HEK293 (cell line): Measurements from ENCODE around the gene FBL.

ENCODE experiments used
- EGR2 ChIP-seq: fragments of 450-650 bp; formaldehyde crosslinking; IDR thresholded peaks from 2 replicates; pipeline ENCODE4 v1.5.1; 2016; ENCODE audit warnings: low read depth, missing biosample characterization, missing genetic modification characterization
- ELK4 ChIP-seq: IDR thresholded peaks from 2 replicates; pipeline ENCODE4 v1.6.1; 2011; ENCODE audit warnings: mild to moderate bottlenecking, low read depth, low read length, borderline replicate concordance
- FEZF1 ChIP-seq: fragments of 450-650 bp; formaldehyde crosslinking; IDR thresholded peaks from 2 replicates; pipeline ENCODE4 v1.5.1; 2016; ENCODE audit warnings: missing biosample characterization, missing genetic modification characterization
- IKZF3 ChIP-seq: fragments of 450-650 bp; IDR thresholded peaks from 2 replicates; pipeline ENCODE4 v1.5.0; 2018; ENCODE audit warnings: missing biosample characterization, mild to moderate bottlenecking, missing genetic modification characterization, moderate library complexity
- KLF10 ChIP-seq: fragments of 450-650 bp; IDR thresholded peaks from 2 replicates; pipeline ENCODE4 v1.5.1; 2018; ENCODE audit warnings: missing biosample characterization, mild to moderate bottlenecking, missing genetic modification characterization
- KLF7 ChIP-seq: fragments of 450-650 bp; formaldehyde crosslinking; IDR thresholded peaks from 2 replicates; pipeline ENCODE4 v1.5.1; 2016; ENCODE audit warnings: missing biosample characterization, missing genetic modification characterization, borderline replicate concordance
- REPIN1 ChIP-seq: fragments of 450-650 bp; formaldehyde crosslinking; IDR thresholded peaks from 2 replicates; pipeline ENCODE4 v1.5.1; 2017; ENCODE audit warnings: missing biosample characterization, missing genetic modification characterization, low read depth
- SALL2 ChIP-seq: fragments of 450-650 bp; formaldehyde crosslinking; IDR thresholded peaks from 2 replicates; pipeline ENCODE4 v1.5.0; 2017; ENCODE audit warnings: missing biosample characterization, mild to moderate bottlenecking, missing genetic modification characterization, borderline replicate concordance
- SP2 ChIP-seq: fragments of 450-650 bp; formaldehyde crosslinking; IDR thresholded peaks from 2 replicates; pipeline ENCODE4 v1.5.1; 2016; ENCODE audit warnings: missing biosample characterization, missing genetic modification characterization
- YY1 ChIP-seq: fragments of 450-650 bp; formaldehyde crosslinking; IDR thresholded peaks from 2 replicates; pipeline ENCODE4 v1.5.1; 2018; ENCODE audit warnings: missing biosample characterization, missing genetic modification characterization
- YY2 ChIP-seq: fragments of 450-650 bp; formaldehyde crosslinking; IDR thresholded peaks from 2 replicates; pipeline ENCODE4 v1.5.1; 2016; ENCODE audit warnings: missing biosample characterization, missing genetic modification characterization
- ZBTB7A ChIP-seq: fragments of 450-650 bp; formaldehyde crosslinking; IDR thresholded peaks from 2 replicates; pipeline ENCODE4 v1.5.1; 2016; ENCODE audit warnings: low read depth, missing biosample characterization, missing genetic modification characterization
- ZNF140 ChIP-seq: fragments of 450-650 bp; formaldehyde crosslinking; IDR thresholded peaks from 2 replicates; pipeline ENCODE4 v1.5.1; 2016; ENCODE audit warnings: missing biosample characterization, missing genetic modification characterization
- ZNF146 ChIP-seq: fragments of 450-650 bp; formaldehyde crosslinking; IDR thresholded peaks from 2 replicates; pipeline ENCODE4 v1.5.1; 2016; ENCODE audit warnings: missing biosample characterization, missing genetic modification characterization
- ZNF148 ChIP-seq: fragments of 450-650 bp; formaldehyde crosslinking; IDR thresholded peaks from 2 replicates; pipeline ENCODE4 v1.5.0; 2017; ENCODE audit warnings: missing biosample characterization, missing genetic modification characterization, borderline replicate concordance
- ZNF157 ChIP-seq: fragments of 450-650 bp; formaldehyde crosslinking; IDR thresholded peaks from 2 replicates; pipeline ENCODE4 v1.5.1; 2016; ENCODE audit warnings: missing biosample characterization, missing genetic modification characterization
- ZNF184 ChIP-seq: fragments of 450-650 bp; IDR thresholded peaks from 2 replicates; pipeline ENCODE4 v1.5.1; 2018; ENCODE audit warnings: missing biosample characterization, mild to moderate bottlenecking, missing genetic modification characterization
- ZNF211 ChIP-seq: fragments of 450-650 bp; formaldehyde crosslinking; IDR thresholded peaks from 2 replicates; pipeline ENCODE4 v1.5.1; 2016; ENCODE audit warnings: low read depth, missing biosample characterization, missing genetic modification characterization
- ZNF274 ChIP-seq, 2 experiments: fragments of 200-500 bp in 1 of 2; fragments of 450-650 bp in 1 of 2; sonication (Bioruptor generic) in 1 of 2; formaldehyde crosslinking in 1 of 2; IDR thresholded peaks; 2 replicates each; pipeline versions ENCODE4 v1.5.1 to v1.6.1; 2014 to 2016; ENCODE audit warnings: borderline replicate concordance in 1 of 2, inconsistent platforms in 1 of 2, low read length in 1 of 2, missing biosample characterization in 1 of 2, missing genetic modification characterization in 1 of 2
- ZNF416 ChIP-seq: fragments of 450-650 bp; formaldehyde crosslinking; IDR thresholded peaks from 2 replicates; pipeline ENCODE4 v1.5.1; 2016; ENCODE audit warnings: missing biosample characterization, missing genetic modification characterization
- ZNF514 ChIP-seq: fragments of 450-650 bp; formaldehyde crosslinking; IDR thresholded peaks from 2 replicates; pipeline ENCODE4 v1.5.1; 2016; ENCODE audit warnings: missing biosample characterization, missing genetic modification characterization
- ZNF521 ChIP-seq: fragments of 450-650 bp; formaldehyde crosslinking; IDR thresholded peaks from 2 replicates; pipeline ENCODE4 v1.5.1; 2017; ENCODE audit warnings: missing biosample characterization, mild to moderate bottlenecking, missing genetic modification characterization
- ZNF549 ChIP-seq: fragments of 450-650 bp; IDR thresholded peaks from 2 replicates; pipeline ENCODE4 v1.5.1; 2018; ENCODE audit warnings: missing biosample characterization, missing genetic modification characterization, mild to moderate bottlenecking, inconsistent platforms, moderate library complexity
- ZNF600 ChIP-seq: fragments of 450-650 bp; formaldehyde crosslinking; IDR thresholded peaks from 2 replicates; pipeline ENCODE4 v1.5.1; 2016; ENCODE audit warnings: missing biosample characterization, missing genetic modification characterization
- ZNF664 ChIP-seq: fragments of 450-650 bp; formaldehyde crosslinking; IDR thresholded peaks from 2 replicates; pipeline ENCODE4 v1.5.1; 2016; ENCODE audit warnings: missing biosample characterization, missing genetic modification characterization
- ZNF670 ChIP-seq: fragments of 450-650 bp; formaldehyde crosslinking; IDR thresholded peaks from 2 replicates; pipeline ENCODE4 v1.5.1; 2016; ENCODE audit warnings: missing biosample characterization, missing genetic modification characterization, low read depth
- ZNF677 ChIP-seq: fragments of 450-650 bp; IDR thresholded peaks from 2 replicates; pipeline ENCODE4 v1.5.0; 2018; ENCODE audit warnings: missing biosample characterization, mild to moderate bottlenecking, missing genetic modification characterization, moderate library complexity
- ZNF791 ChIP-seq: fragments of 450-650 bp; formaldehyde crosslinking; IDR thresholded peaks from 2 replicates; pipeline ENCODE4 v1.5.1; 2016; ENCODE audit warnings: missing biosample characterization, missing genetic modification characterization
- ZNF792 ChIP-seq: fragments of 450-650 bp; formaldehyde crosslinking; IDR thresholded peaks from 2 replicates; pipeline ENCODE4 v1.5.1; 2016; ENCODE audit warnings: missing biosample characterization, missing genetic modification characterization
- ZSCAN16 ChIP-seq: fragments of 450-650 bp; formaldehyde crosslinking; IDR thresholded peaks from 2 replicates; pipeline ENCODE4 v1.5.1; 2016; ENCODE audit warnings: missing biosample characterization, missing genetic modification characterization
- ZSCAN23 ChIP-seq: fragments of 450-650 bp; formaldehyde crosslinking; IDR thresholded peaks from 2 replicates; pipeline ENCODE4 v1.5.1; 2016; ENCODE audit warnings: missing biosample characterization, missing genetic modification characterization
- TF ChIP-seq, protein P1 (sequence below): fragments of 450-650 bp; formaldehyde crosslinking; IDR thresholded peaks from 2 replicates; pipeline ENCODE4 v1.5.1; 2016; ENCODE audit warnings: missing biosample characterization, missing genetic modification characterization, borderline replicate concordance
- TF ChIP-seq, protein P2 (sequence below): fragments of 450-650 bp; formaldehyde crosslinking; IDR thresholded peaks from 2 replicates; pipeline ENCODE4 v1.5.1; 2016; ENCODE audit warnings: missing biosample characterization, missing genetic modification characterization
- TF ChIP-seq, protein P3 (sequence below): fragments of 450-650 bp; formaldehyde crosslinking; IDR thresholded peaks from 2 replicates; pipeline ENCODE4 v1.5.1; 2017; ENCODE audit warnings: missing biosample characterization, missing genetic modification characterization

FBL gene

DNA sequence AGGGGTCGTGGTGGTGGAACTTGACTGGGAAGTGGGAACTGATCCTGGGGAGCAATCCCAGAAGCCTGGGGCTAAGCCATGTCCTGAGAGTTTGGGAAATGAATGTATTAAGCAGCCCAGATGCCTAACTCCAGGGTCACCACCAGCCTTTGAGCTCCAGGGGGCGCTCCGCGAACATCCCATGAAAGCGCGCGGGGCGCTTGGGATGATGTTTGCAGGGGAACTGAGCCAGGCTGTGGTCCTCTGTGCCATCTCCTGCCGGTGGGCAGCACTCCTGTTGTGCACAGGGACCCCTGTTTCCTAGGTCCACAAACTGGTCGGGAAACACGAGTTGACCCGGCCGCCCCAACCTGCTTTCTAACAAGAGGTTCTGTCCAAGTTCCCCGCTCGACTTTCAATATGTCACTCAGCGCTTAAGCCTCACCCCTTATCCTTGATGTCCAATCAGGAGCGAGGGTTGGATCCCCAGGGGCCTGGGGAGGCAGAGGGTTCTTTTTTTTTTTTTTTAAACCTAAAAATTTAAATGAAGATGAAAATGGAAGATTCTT, 53.1 kb downstream of the FBL start (continued):
- TF ChIP-seq, protein P1, sequence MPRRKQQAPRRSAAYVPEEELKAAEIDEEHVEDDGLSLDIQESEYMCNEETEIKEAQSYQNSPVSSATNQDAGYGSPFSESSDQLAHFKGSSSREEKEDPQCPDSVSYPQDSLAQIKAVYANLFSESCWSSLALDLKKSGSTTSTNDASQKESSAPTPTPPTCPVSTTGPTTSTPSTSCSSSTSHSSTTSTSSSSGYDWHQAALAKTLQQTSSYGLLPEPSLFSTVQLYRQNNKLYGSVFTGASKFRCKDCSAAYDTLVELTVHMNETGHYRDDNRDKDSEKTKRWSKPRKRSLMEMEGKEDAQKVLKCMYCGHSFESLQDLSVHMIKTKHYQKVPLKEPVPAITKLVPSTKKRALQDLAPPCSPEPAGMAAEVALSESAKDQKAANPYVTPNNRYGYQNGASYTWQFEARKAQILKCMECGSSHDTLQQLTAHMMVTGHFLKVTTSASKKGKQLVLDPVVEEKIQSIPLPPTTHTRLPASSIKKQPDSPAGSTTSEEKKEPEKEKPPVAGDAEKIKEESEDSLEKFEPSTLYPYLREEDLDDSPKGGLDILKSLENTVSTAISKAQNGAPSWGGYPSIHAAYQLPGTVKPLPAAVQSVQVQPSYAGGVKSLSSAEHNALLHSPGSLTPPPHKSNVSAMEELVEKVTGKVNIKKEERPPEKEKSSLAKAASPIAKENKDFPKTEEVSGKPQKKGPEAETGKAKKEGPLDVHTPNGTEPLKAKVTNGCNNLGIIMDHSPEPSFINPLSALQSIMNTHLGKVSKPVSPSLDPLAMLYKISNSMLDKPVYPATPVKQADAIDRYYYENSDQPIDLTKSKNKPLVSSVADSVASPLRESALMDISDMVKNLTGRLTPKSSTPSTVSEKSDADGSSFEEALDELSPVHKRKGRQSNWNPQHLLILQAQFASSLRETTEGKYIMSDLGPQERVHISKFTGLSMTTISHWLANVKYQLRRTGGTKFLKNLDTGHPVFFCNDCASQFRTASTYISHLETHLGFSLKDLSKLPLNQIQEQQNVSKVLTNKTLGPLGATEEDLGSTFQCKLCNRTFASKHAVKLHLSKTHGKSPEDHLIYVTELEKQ (tag by site-specific recombination) = no peak; the same call in 1 of the 2 replicates
- TF ChIP-seq ZBTB7A (tag by site-specific recombination) = no peak
- no peak; the same call in 1 of the 2 replicates for TF ChIP-seq ZNF184 (tag by site-specific recombination)
- TF ChIP-seq ZNF664 (tag by site-specific recombination) = no peak
- no peak for TF ChIP-seq ELK4
- peak; percentile 61; the same call in 1 of the 2 replicates for TF ChIP-seq REPIN1
- TF ChIP-seq ZNF600 = peak; percentile 77
- no peak for TF ChIP-seq ZNF148 (tag by site-specific recombination)
- peak; percentile 94 for TF ChIP-seq IKZF3 (tag by site-specific recombination)
- TF ChIP-seq ZSCAN16 (tag by site-specific recombination) = no peak
- no peak for TF ChIP-seq SALL2
- TF ChIP-seq ZNF670 = no peak
- TF ChIP-seq FEZF1 = no peak
- no peak for TF ChIP-seq ZNF677 (tag by site-specific recombination)
- TF ChIP-seq ZSCAN23 (tag by site-specific recombination) = no peak
- TF ChIP-seq YY2 (tag by site-specific recombination) = no peak
- TF ChIP-seq ZNF146 (tag by site-specific recombination) = no peak
- no peak for TF ChIP-seq ZNF549
- no peak for TF ChIP-seq ZNF211 (tag by site-specific recombination)
- TF ChIP-seq KLF7 (tag by site-specific recombination) = no peak
- TF ChIP-seq ZNF791 = no peak
- TF ChIP-seq ZNF521 (tag by site-specific recombination) = no peak
- no peak for TF ChIP-seq ZNF792 (tag by site-specific recombination)
- TF ChIP-seq, protein P2, sequence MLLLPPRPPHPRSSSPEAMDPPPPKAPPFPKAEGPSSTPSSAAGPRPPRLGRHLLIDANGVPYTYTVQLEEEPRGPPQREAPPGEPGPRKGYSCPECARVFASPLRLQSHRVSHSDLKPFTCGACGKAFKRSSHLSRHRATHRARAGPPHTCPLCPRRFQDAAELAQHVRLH (tag by site-specific recombination) = 0 out of 2 replicates have a peak, but pooled peaks have one; percentile 39
- no peak for TF ChIP-seq ZNF274 (IDR thresholded peaks at IDR 0.05; ENCODE audit: low read length)
- no peak for TF ChIP-seq ZNF274 (tag by site-specific recombination; IDR thresholded peaks at IDR 0.05; ENCODE audit: borderline replicate concordance)
- TF ChIP-seq SP2 (tag by site-specific recombination) = peak; percentile 68
- no peak for TF ChIP-seq ZNF157 (tag by site-specific recombination)
- no peak for TF ChIP-seq ZNF514 (tag by site-specific recombination)
- TF ChIP-seq ZNF140 (tag by site-specific recombination) = no peak
- TF ChIP-seq ZNF416 (tag by site-specific recombination) = no peak
- TF ChIP-seq, protein P3, sequence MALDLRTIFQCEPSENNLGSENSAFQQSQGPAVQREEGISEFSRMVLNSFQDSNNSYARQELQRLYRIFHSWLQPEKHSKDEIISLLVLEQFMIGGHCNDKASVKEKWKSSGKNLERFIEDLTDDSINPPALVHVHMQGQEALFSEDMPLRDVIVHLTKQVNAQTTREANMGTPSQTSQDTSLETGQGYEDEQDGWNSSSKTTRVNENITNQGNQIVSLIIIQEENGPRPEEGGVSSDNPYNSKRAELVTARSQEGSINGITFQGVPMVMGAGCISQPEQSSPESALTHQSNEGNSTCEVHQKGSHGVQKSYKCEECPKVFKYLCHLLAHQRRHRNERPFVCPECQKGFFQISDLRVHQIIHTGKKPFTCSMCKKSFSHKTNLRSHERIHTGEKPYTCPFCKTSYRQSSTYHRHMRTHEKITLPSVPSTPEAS (tag by site-specific recombination) = no peak
- no peak for TF ChIP-seq EGR2
- no peak for TF ChIP-seq YY1 (tag by site-specific recombination)
- no peak; the same call in 1 of the 2 replicates for TF ChIP-seq KLF10
